ENCODE data around the gene LOC101059915.

DNA sequence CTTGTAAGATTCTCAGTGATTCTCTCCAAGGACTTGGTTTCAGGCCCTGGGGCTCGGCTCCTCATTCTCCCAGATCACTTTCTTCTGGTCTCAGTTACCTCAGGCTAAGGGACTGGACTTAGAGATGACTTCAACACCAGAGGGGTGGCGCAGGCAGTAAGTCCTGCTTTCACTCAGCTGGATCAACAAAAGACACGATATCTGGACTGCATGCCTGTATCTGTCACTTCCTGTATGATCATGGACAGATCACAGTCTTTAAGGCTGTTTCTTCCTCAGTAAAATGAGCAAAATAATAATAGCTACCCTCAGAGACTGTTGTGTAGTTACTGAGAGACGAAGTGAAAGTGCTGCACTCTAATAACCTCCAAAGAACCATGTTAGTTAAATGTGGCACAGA, 29.5 kb upstream of the LOC101059915 start:
- TF ChIP-seq POLR2A (IDR thresholded peaks at IDR 0.05) = no peak
- TF ChIP-seq, protein P1, sequence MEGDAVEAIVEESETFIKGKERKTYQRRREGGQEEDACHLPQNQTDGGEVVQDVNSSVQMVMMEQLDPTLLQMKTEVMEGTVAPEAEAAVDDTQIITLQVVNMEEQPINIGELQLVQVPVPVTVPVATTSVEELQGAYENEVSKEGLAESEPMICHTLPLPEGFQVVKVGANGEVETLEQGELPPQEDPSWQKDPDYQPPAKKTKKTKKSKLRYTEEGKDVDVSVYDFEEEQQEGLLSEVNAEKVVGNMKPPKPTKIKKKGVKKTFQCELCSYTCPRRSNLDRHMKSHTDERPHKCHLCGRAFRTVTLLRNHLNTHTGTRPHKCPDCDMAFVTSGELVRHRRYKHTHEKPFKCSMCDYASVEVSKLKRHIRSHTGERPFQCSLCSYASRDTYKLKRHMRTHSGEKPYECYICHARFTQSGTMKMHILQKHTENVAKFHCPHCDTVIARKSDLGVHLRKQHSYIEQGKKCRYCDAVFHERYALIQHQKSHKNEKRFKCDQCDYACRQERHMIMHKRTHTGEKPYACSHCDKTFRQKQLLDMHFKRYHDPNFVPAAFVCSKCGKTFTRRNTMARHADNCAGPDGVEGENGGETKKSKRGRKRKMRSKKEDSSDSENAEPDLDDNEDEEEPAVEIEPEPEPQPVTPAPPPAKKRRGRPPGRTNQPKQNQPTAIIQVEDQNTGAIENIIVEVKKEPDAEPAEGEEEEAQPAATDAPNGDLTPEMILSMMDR (IDR thresholded peaks at IDR 0.05 in 4 of 5, conservative IDR thresholded peaks at IDR 0.05 in 1 of 5) = no peak
